Spleen (tissue), 11 donors: ENCODE data around the gene HOXB6. TPM values are rescaled to one million over a fixed set of nuclear protein-coding genes. Genes with fewer than 3 reads are reported as not detected.

Source experiments
- DNase-seq: peaks from one replicate; pipeline ENCODE4 v3.0.0-alpha.2; 2020
- H3K27ac ChIP-seq, 8 donors: fragments of 200-600 bp; sonication (generic) in 7 of 8; 1 replicate in 4 of 8; 2 replicates in 4 of 8; pipeline versions ENCODE4 v1.5.0 to v1.8.0; 2016 to 2021; ENCODE audit warnings: inconsistent platforms in 4 of 8, mild to moderate bottlenecking in 4 of 8, moderate library complexity in 1 of 8
- H3K27me3 ChIP-seq, 7 donors: fragments of 200-600 bp; sonication (generic) in 6 of 7; replicated peaks in 1 of 7; 1 replicate in 4 of 7; 2 replicates in 3 of 7; pipeline versions ENCODE4 v1.5.0 to v1.8.0; 2016 to 2021; ENCODE audit warnings: inconsistent platforms in 3 of 7, mild to moderate bottlenecking in 1 of 7
- H3K36me3 ChIP-seq, 6 donors: fragments of 200-600 bp; sonication (generic) in 5 of 6; 1 replicate in 4 of 6; 2 replicates in 2 of 6; pipeline versions ENCODE4 v1.5.0 to v1.8.0; 2016 to 2021; ENCODE audit warnings: inconsistent platforms in 2 of 6
- H3K4me1 ChIP-seq, 6 donors: fragments of 200-600 bp; sonication (generic) in 5 of 6; 1 replicate in 3 of 6; 2 replicates in 3 of 6; pipeline versions ENCODE4 v1.5.0 to v1.8.0; 2016 to 2021; ENCODE audit warnings: inconsistent platforms in 3 of 6
- H3K4me3 ChIP-seq, 8 donors: fragments of 200-600 bp; sonication (generic) in 7 of 8; 1 replicate in 4 of 8; 2 replicates in 4 of 8; pipeline versions ENCODE4 v1.5.0 to v1.8.0; 2016 to 2021; ENCODE audit warnings: inconsistent platforms in 4 of 8, mild to moderate bottlenecking in 4 of 8, moderate library complexity in 2 of 8
- H3K9me3 ChIP-seq, 8 donors: fragments of 200-600 bp; sonication (generic) in 7 of 8; 1 replicate in 4 of 8; 2 replicates in 4 of 8; pipeline versions ENCODE4 v1.5.0 to v1.8.0; 2016 to 2021; ENCODE audit warnings: inconsistent platforms in 4 of 8
- POLR2A ChIP-seq, 3 donors: fragments of 450-650 bp; IDR thresholded peaks; one replicate each; pipeline ENCODE4 v1.5.1; 2017; ENCODE audit warnings: antibody characterized with exemption in 3 of 3, mild to moderate bottlenecking in 1 of 3
- POLR2AphosphoS5 ChIP-seq, 3 donors: sonication (generic); formaldehyde crosslinking; IDR thresholded peaks; one replicate each; pipeline ENCODE4 v1.5.1; 2017; ENCODE audit warnings: antibody characterized with exemption in 3 of 3
- WGBS, 5 donors: extraction: QIAGEN DNeasy Blood & Tissue Kit in 3 of 5; methylation state at CpG; one replicate each; pipeline versions ENCODE4 v1.1.5 to v1.1.7; 2013 to 2018; 5-methylcytosine and 5-hydroxymethylcytosine counted together
- intact Hi-C: fragments of 100-400 bp; cut with DNase I; formaldehyde crosslinking; loops from one replicate; pipeline ENCODE4 v1.15.0; 2023; ENCODE audit warnings: low total_unique reads
- polyA plus RNA-seq, 3 donors: library from polyadenylated mRNA; stranded (reverse); fragments of 200-250 nt; gene quantifications; one replicate each; pipeline ENCODE4 v1.2.1, GENCODE V29; 2013
- total RNA-seq, 7 donors: library from RNA; depleted of rRNA in 3 of 7; stranded (reverse); fragments of >200 nt in 3 of 7; fragmentation: NEBNext Ultra II Directional in 4 of 7; extraction: Animal tissue kit (Norgen Biotek cat#: 25700) in 4 of 7; gene quantifications; one replicate each; pipeline versions ENCODE4 v1.1.0 to v1.2.1, GENCODE V29; 2016 to 2021
- TF ChIP-seq, protein P1 (sequence below), 11 experiments: fragments of 200-600 bp in 7 of 11; fragments of 450-650 bp in 4 of 11; sonication (generic) in 4 of 11; IDR thresholded peaks in 8 of 11; conservative IDR thresholded peaks in 3 of 11; 1 replicate in 7 of 11; 2 replicates in 4 of 11; pipeline versions ENCODE4 v1.4.0 to v1.8.0; 2016 to 2021; ENCODE audit warnings: antibody characterized with exemption in 11 of 11, inconsistent platforms in 4 of 11, mild to moderate bottlenecking in 1 of 11
- donor health status: healthy with polysubstance abuse.
- donor health status: DM: no; HTN: no; CAD: no; lungs with moderate emphysema.
- donor health status: DM: no; HTN: no; CAD: no.
- donor health status: Bipolar disorder and iron deficiency.
- donor health status: healthy.
- donor health status: DM: no; HTN: no; CAD: no.
- donor health status: DM: yes; HTN: yes; CAD: no.

HOXB6 gene
- total and polyA plus RNA-seq, 10 donors: 1.2 to 4.5 (median 2.9) TPM

DNA sequence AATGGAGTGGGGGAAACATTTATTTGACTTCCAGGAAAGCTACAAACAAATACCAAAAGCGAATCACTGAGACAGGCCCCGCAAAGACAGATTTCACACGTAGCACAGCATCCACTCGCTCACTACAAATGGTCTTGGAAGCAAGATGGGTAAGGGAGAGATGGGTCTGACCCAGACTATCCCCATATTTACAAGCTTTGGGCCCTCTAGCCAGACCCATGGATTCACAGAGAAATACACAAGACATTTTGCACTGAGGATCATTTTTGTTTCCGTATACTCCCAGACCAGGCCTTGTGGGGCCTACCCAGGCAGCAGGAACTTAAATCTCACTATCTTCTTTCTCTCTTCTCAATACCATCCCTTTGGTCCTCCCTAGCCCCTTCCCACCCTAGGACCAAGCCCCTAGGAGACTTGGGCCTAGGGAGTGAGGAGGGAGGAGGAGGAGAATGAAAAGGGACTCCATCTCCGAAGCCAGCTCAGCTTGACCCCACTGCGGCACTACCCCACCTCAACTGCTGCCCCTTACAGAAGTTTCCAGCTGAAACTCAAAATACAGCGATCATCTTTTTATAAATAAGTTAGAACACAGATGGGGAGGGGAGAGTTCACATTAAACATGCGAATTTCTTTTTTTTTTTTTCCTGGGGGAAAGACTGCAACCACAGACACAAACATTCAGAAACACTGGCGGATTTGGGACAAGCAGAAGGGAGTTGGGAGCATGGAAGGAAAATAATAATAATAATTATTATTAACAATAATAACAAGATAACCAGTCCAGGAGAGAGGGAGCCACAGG, 13.3 kb downstream of the HOXB6 start:
- Histone ChIP-seq H3K27me3 (peaks cover 4 to 100% (median 87%) of the 10 kb centered on the region in 7 donors), H3K27ac (peak overlapping the region in 6 of 8 donors; percentile 71 to 85 (median 82)), H3K9me3 (no peaks in the 10 kb centered on the region), H3K4me3 (peak overlapping the region in 4 of 8 donors; percentile 28 to 67 (median 40)), H3K4me1 (peaks cover 10 to 86% (median 51%) of the 10 kb centered on the region in 6 donors), H3K36me3 (no peaks in the 10 kb centered on the region)
- intact Hi-C loops: loop anchor here (5.0 kb wide), 1 partner anchor 239 kb away; no protein-coding TSS in a partner anchor
- 70 to 82% (median 79%) methylated on average over 10 of the region's 10 CpGs for WGBS, 5 donors
- DNase-seq: no peak
- TF ChIP-seq, protein P1, sequence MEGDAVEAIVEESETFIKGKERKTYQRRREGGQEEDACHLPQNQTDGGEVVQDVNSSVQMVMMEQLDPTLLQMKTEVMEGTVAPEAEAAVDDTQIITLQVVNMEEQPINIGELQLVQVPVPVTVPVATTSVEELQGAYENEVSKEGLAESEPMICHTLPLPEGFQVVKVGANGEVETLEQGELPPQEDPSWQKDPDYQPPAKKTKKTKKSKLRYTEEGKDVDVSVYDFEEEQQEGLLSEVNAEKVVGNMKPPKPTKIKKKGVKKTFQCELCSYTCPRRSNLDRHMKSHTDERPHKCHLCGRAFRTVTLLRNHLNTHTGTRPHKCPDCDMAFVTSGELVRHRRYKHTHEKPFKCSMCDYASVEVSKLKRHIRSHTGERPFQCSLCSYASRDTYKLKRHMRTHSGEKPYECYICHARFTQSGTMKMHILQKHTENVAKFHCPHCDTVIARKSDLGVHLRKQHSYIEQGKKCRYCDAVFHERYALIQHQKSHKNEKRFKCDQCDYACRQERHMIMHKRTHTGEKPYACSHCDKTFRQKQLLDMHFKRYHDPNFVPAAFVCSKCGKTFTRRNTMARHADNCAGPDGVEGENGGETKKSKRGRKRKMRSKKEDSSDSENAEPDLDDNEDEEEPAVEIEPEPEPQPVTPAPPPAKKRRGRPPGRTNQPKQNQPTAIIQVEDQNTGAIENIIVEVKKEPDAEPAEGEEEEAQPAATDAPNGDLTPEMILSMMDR (IDR thresholded peaks at IDR 0.05 in 8 of 11, conservative IDR thresholded peaks at IDR 0.05 in 3 of 11): no peak
- no peak for TF ChIP-seq POLR2A (IDR thresholded peaks at IDR 0.05)
- no peak for TF ChIP-seq POLR2AphosphoS5 (IDR thresholded peaks at IDR 0.05)

DNA sequence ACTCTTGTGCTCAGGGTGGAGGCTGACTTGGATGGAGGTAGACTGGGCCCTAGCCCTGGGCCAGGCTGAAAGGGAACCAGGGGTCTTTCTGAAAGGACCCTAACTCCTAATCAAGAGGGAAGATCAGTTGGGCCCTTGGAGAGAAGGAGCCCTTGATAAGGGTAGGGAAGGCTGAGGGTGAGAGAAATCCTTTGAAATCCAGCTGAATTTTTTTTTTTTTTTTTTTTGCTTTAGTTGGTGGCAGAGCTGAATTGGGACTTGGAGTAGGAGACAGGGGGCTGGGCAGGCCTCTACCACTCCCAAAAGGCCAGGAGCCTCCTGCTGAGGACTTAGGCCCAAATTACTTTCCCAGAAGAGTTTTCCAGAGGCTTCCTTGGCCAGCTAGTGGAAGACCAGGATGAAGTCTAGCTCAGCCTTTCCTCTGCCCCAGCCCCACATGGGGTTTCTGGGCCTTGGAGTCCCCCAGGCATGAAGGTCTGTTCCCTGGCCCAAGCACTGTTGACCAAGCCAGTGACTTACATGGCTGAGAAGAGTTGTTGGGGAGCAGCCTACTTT, 14.1 kb downstream of the HOXB6 start:
- H3K36me3 ChIP-seq: no peaks in the 10 kb centered on the region
- peak overlapping the region in 2 of 8 donors; percentile 24 to 81 for H3K4me3 ChIP-seq
- H3K27ac ChIP-seq: peak overlapping the region in 6 of 8 donors; percentile 71 to 85 (median 82)
- H3K9me3 ChIP-seq: no peaks in the 10 kb centered on the region
- H3K27me3 ChIP-seq: peaks cover 4 to 100% (median 87%) of the 10 kb centered on the region in 7 donors
- TF ChIP-seq POLR2A (IDR thresholded peaks at IDR 0.05): no peak
- no peak for DNase-seq
- intact Hi-C loops: loop anchor here (5.0 kb wide), 1 partner anchor 238 kb away; no protein-coding TSS in a partner anchor
- peaks cover 11 to 86% (median 51%) of the 10 kb centered on the region in 6 donors for H3K4me1 ChIP-seq

DNA sequence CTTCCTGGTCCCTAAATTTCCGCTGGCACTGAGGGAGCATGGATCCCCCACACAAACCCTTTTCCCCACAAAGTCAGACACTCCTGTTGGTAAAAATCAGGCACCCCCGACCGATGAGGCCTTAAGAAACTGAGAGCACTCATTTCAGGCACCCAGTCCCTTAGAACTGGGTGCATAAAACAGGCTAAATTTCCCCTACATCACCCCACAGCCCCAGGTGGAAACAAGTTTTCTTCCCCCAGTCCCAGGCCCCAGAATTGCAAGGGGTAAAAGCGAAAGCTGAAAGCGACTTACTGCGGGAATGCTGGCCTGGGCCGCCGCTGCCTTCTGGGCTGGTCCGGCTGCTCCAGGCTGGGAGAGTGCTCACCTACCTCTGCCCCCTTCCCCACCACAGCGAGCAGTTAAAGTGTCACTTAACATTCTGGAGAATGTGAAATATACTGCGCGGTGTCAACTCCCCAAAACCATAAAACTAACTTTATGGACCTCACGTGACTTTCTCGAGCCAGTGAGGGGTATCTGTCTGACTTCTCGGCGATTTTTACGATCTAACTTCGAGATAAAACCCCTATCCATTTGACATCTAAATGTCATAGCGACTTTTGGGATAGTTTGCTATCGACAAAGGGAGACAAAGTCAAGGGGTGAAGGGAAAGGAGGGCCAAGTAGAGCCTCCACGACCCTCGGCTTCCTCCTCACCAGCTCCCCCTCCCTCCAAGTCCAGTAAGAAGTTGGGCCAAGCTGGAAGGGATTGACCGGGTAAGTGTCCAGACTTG, 14.8 kb downstream of the HOXB6 start, which contains the start of gene HOXB3:
Gene HOXB3 (minus strand): TSS at position 411 of the 776 bp plus-strand sequence. CDS start 37,767 bp downstream, outside the sequence.
- Histone ChIP-seq H3K9me3 (no peaks in the 10 kb centered on the region), H3K27me3 (peaks cover 0 to 100% (median 82%) of the 10 kb centered on the region in 7 donors), H3K27ac (peak within 1 kb of the TSS in 7 of 8 donors; percentile 20 to 85 (median 81)), H3K4me3 (peak within 1 kb of the TSS in 5 of 8 donors; percentile 7 to 81 (median 16)), H3K4me1 (peaks cover 15 to 86% (median 55%) of the 10 kb centered on the region in 6 donors), H3K36me3 (no peaks in the 10 kb centered on the region)
- 33 to 51% (median 37%) methylated on average over 22 to 23 of the region's 23 CpGs for WGBS, 5 donors
- intact Hi-C loops: loop anchor here (5.0 kb wide), 1 partner anchor 238 kb away; no protein-coding TSS in a partner anchor
- peak in 2 of 3 donors; percentile 11 to 33 for TF ChIP-seq POLR2AphosphoS5 (IDR thresholded peaks at IDR 0.05)
- TF ChIP-seq POLR2A (IDR thresholded peaks at IDR 0.05): no peak
- no peak for DNase-seq

DNA sequence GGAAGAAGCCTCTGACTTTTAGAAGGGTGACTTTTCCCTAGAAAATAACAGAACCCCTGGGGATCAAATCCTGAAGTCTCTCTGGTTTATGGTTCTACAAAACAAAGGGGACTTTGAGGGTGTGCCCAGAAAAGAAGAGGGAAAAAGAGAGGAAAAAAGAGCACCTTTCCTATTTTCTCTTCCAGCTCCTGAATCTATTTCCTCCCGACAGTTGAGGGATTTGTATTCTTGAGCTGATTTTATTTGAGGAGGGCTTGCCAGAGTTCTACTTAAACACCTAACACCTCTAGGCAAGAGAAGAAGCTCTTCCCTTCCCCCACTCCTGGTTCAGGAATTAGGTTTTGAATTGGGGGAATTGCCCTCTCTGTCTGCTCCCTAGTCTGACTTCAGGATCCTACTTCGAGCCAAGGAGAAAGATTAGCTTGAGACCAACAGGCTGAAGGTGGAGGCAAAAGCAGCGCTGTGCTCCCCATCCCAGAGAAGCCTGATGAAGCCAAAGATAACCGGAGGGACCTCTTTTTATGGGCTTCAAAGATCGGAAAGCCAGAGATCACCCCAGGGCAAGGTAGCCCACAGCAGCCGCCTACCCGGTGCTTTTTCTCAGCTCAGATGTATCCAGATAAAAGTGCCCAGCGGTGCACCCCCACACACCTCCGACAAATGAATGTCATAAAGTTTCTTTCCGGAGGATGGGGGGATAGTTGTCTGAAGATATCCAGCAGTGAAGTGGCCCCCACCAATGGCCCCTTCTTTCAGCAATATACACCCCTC, 15.5 kb downstream of the HOXB6 start:
- Histone ChIP-seq H3K27ac (peak overlapping the region in 6 of 8 donors; percentile 71 to 85 (median 82)), H3K9me3 (no peaks in the 10 kb centered on the region), H3K36me3 (no peaks in the 10 kb centered on the region), H3K27me3 (peaks cover 0 to 100% (median 74%) of the 10 kb centered on the region in 7 donors), H3K4me3 (peak overlapping the region in 4 of 8 donors; percentile 15 to 81 (median 20)), H3K4me1 (peaks cover 17 to 86% (median 54%) of the 10 kb centered on the region in 6 donors)
- DNase-seq: no peak
- intact Hi-C loops: no loop called here
- TF ChIP-seq, protein P1 (IDR thresholded peaks at IDR 0.05 in 8 of 11, conservative IDR thresholded peaks at IDR 0.05 in 3 of 11): no peak
- no peak for TF ChIP-seq POLR2A (IDR thresholded peaks at IDR 0.05)
- TF ChIP-seq POLR2AphosphoS5 (IDR thresholded peaks at IDR 0.05): no peak
- WGBS, 5 donors: 23 to 49% (median 28%) methylated on average over 7 to 10 of the region's 10 CpGs
